B cell (primary cell): ENCODE data around the gene MYZAP. TPM values are rescaled to one million over a fixed set of nuclear protein-coding genes. Genes with fewer than 3 reads are reported as not detected.

Experiments used
- ATAC-seq: fragments of 200-7000 bp; cut with Tn5 transposase; one replicate; pipeline ENCODE4 v1.10.0; 2021; ENCODE audit warnings: low read depth, mild to moderate bottlenecking, moderate number of reproducible peaks, moderate library complexity
- CTCF ChIA-PET: fragments of 350-600 bp; sonication (Branson Sonifier 250); formaldehyde crosslinking; loops from one replicate; lab custom pipeline; 2021; ENCODE audit warnings: antibody characterized with exemption, inconsistent platforms; lab: Charles Lee
- POLR2A ChIA-PET: fragments of 350-600 bp; sonication (Branson Sonifier 250); formaldehyde crosslinking; loops from one replicate; lab custom pipeline; 2021; ENCODE audit warnings: antibody characterized with exemption; lab: Charles Lee
- DNase-seq: peaks from one replicate; pipeline ENCODE4 v3.0.0; 2013
- H2AFZ ChIP-seq: 2 replicates; pipeline ENCODE4 v1.6.1; 2012; ENCODE audit warnings: mild to moderate bottlenecking, low read depth, low read length; ENCODE audit not compliant: insufficient read depth, poor library complexity, severe bottlenecking
- H3K27ac ChIP-seq, 2 donors: 1 replicate in 1 of 2; 2 replicates in 1 of 2; pipeline ENCODE4 v1.5.1; 2012 to 2013; ENCODE audit warnings: low read length in 2 of 2, mild to moderate bottlenecking in 2 of 2, moderate library complexity in 1 of 2
- H3K27me3 ChIP-seq, 4 experiments: fragments of 200-600 bp in 1 of 4; sonication (generic) in 1 of 4; replicated peaks in 1 of 4; 1 replicate in 2 of 4; 2 replicates in 2 of 4; pipeline versions ENCODE4 v1.6.1 to v1.7.0; 2013 to 2016; ENCODE audit warnings: low read length in 3 of 4, mild to moderate bottlenecking in 2 of 4, mixed read lengths in 1 of 4, moderate library complexity in 1 of 4; ENCODE audit not compliant: insufficient read depth in 4 of 4, control insufficient read depth in 3 of 4; ENCODE audit errors: control extremely low read depth in 1 of 4
- H3K36me3 ChIP-seq, 2 experiments: replicated peaks in 1 of 2; 1 replicate in 1 of 2; 2 replicates in 1 of 2; pipeline versions ENCODE4 v1.6.1 to v1.7.1; 2013; ENCODE audit warnings: low read length in 1 of 2; ENCODE audit not compliant: insufficient read depth in 2 of 2, control insufficient read depth in 1 of 2; ENCODE audit errors: control extremely low read depth in 1 of 2, extremely low read depth in 1 of 2
- H3K4me1 ChIP-seq, 2 donors: fragments of 200-600 bp in 1 of 2; sonication (generic) in 1 of 2; 1 replicate in 1 of 2; 2 replicates in 1 of 2; pipeline versions ENCODE4 v1.5.1 to v1.6.1; 2013 to 2017; ENCODE audit warnings: low read length in 2 of 2; ENCODE audit not compliant: control insufficient read depth in 2 of 2, insufficient read depth in 2 of 2
- H3K4me2 ChIP-seq: replicated peaks from 2 replicates; pipeline ENCODE3; 2012; ENCODE audit warnings: mild to moderate bottlenecking, low read depth, low read length; ENCODE audit not compliant: poor library complexity, severe bottlenecking
- H3K4me3 ChIP-seq, 5 experiments: fragments of 200-600 bp in 1 of 5; sonication (generic) in 1 of 5; 1 replicate in 3 of 5; 2 replicates in 2 of 5; pipeline versions ENCODE4 v1.5.1 to v1.7.0; 2011 to 2016; ENCODE audit warnings: low read length in 4 of 5, mild to moderate bottlenecking in 4 of 5, low read depth in 2 of 5, control low read depth in 1 of 5, moderate library complexity in 1 of 5; ENCODE audit not compliant: insufficient read depth in 1 of 5; ENCODE audit errors: control extremely low read depth in 1 of 5, extremely low read depth in 1 of 5
- H3K79me2 ChIP-seq: fragments of 200-600 bp; sonication (generic); one replicate; pipeline ENCODE4 v1.6.0; 2016; ENCODE audit warnings: low read length; ENCODE audit not compliant: control insufficient read depth, insufficient read depth
- H3K9ac ChIP-seq: fragments of 200-600 bp; sonication (generic); 2 replicates; pipeline ENCODE4 v1.6.1; 2017; ENCODE audit warnings: mild to moderate bottlenecking, low read length, moderate library complexity
- H3K9me3 ChIP-seq, 3 donors: one replicate each; pipeline versions ENCODE4 v1.6.1 to v1.7.1; 2013; ENCODE audit warnings: low read length in 2 of 3; ENCODE audit not compliant: control insufficient read depth in 2 of 3, insufficient read depth in 1 of 3; ENCODE audit errors: control extremely low read depth in 1 of 3
- H4K20me1 ChIP-seq: 2 replicates; pipeline ENCODE4 v1.6.0; 2012; ENCODE audit warnings: mild to moderate bottlenecking, low read length; ENCODE audit not compliant: insufficient read depth, control insufficient read depth, poor library complexity, severe bottlenecking
- H3K27ac Mint-ChIP-seq: one replicate; pipeline ENCODE4 v1.8.0; 2021; ENCODE audit warnings: mixed read lengths
- H3K27me3 Mint-ChIP-seq: one replicate; pipeline ENCODE4 v1.8.0; 2021; ENCODE audit warnings: mixed read lengths
- H3K4me1 Mint-ChIP-seq: one replicate; pipeline ENCODE4 v1.8.0; 2021; ENCODE audit warnings: mixed read lengths
- H3K4me3 Mint-ChIP-seq: one replicate; pipeline ENCODE4 v1.8.0; 2021; ENCODE audit warnings: mixed read lengths
- H3K9me3 Mint-ChIP-seq: one replicate; pipeline ENCODE4 v1.8.0; 2022; ENCODE audit warnings: mixed read lengths; ENCODE audit not compliant: insufficient read depth
- CTCF ChIP-seq: fragments of 200-600 bp; IDR thresholded peaks from one replicate; pipeline ENCODE4 v1.8.0; 2022; ENCODE audit warnings: antibody characterized with exemption, mild to moderate bottlenecking
- EZH2 ChIP-seq: IDR thresholded peaks from 2 replicates; pipeline ENCODE4 v1.6.1; 2012; ENCODE audit warnings: borderline replicate concordance, low read depth, mild to moderate bottlenecking, moderate library complexity, low read length; ENCODE audit not compliant: insufficient read depth, poor library complexity, severe bottlenecking
- WGBS: methylation state at CpG from one replicate; pipeline ENCODE4 v1.1.5; 2013; ENCODE audit warnings: missing lambda C conversion rate; ENCODE audit not compliant: insufficient coverage; 5-methylcytosine and 5-hydroxymethylcytosine counted together
- intact Hi-C: fragments of 100-400 bp; cut with micrococcal nuclease; formaldehyde crosslinking; loops from one replicate; pipeline ENCODE4 v1.10.0; 2022
- polyA plus RNA-seq: library from polyadenylated mRNA; depleted of rRNA; stranded (reverse); fragments of >200 nt; gene quantifications from 2 replicates; pipeline ENCODE4 v1.2.3, GENCODE V29; 2012
- total RNA-seq, 2 donors: library from RNA; stranded (reverse); fragments of 120-200 nt in 1 of 2; gene quantifications; 1 replicate in 1 of 2; 2 replicates in 1 of 2; pipeline versions ENCODE4 v1.2.3 to v1.2.4, GENCODE V29; 2013 to 2022

Gene MYZAP
- total and polyA plus RNA-seq, 2 donors (not counting 1 experiment from before 2014, with no cell fraction given), result 1.0 to 2.8 TPM

GRCh38 chr15:57589754-57590153, 1.9 kb upstream of the MYZAP start:
- Histone ChIP-seq H4K20me1 (no peaks in the 10 kb centered on the region), H3K9me3 (peaks cover 0 to 3% (median 0%) of the 10 kb centered on the region in 3 donors), H3K36me3 (no peaks in the 10 kb centered on the region), H3K27ac (no peak overlapping the region), H3K27me3 (peaks cover 0 to 3% (median 0%) of the 10 kb centered on the region in 4 experiments), H3K9ac (no peak overlapping the region), H3K4me1 (peaks cover 62 to 67% of the 10 kb centered on the region in 2 donors), H3K4me3 (no peak overlapping the region), H2AFZ (no peak overlapping the region), H3K4me2 (no peak overlapping the region), H3K79me2 (no peaks in the 10 kb centered on the region)
- WGBS, result 100% methylated on average over 1 of the region's 2 CpGs
- no peak for ATAC-seq
- intact Hi-C loops, result loop anchor here (2.0 to 5.0 kb wide), 2 partner anchors 29 to 118 kb away; partner anchors contain the start of gene POLR2M
- CTCF ChIA-PET, result interaction anchor here (0.6 to 1.4 kb wide), 2 partner anchors 9 to 546 kb away, joined by 3 to 5 read pairs; no protein-coding TSS in a partner anchor
- Mint-ChIP-seq H3K4me3 (peak overlapping the region; percentile 14), H3K4me1 (peaks cover 63% of the 10 kb centered on the region), H3K9me3 (peaks cover 2% of the 10 kb centered on the region), H3K27me3 (peaks cover 10% of the 10 kb centered on the region), H3K27ac (no peak overlapping the region)
- POLR2A ChIA-PET, result no interaction called here
- no peak for TF ChIP-seq EZH2
- no peak for TF ChIP-seq CTCF
- no peak for DNase-seq

- Mint-ChIP-seq H3K27ac (peak overlapping the region; percentile 42), H3K27me3 (peaks cover 10% of the 10 kb centered on the region), H3K4me3 (peak overlapping the region; percentile 82), H3K9me3 (peaks cover 2% of the 10 kb centered on the region), H3K4me1 (peaks cover 53% of the 10 kb centered on the region)
- WGBS, result 21% methylated on average over 15 of the region's 18 CpGs
- Histone ChIP-seq H3K4me2 (peak overlapping the region; percentile 88), H4K20me1 (no peaks in the 10 kb centered on the region), H2AFZ (peak overlapping the region; percentile 81), H3K9me3 (no peaks in the 10 kb centered on the region), H3K4me1 (peaks cover 50 to 53% of the 10 kb centered on the region in 2 donors), H3K27me3 (peaks cover 0 to 3% (median 0%) of the 10 kb centered on the region in 4 experiments), H3K27ac (no peak overlapping the region), H3K4me3 (peak overlapping the region in 4 of 5 experiments; percentile 39 to 70 (median 60)), H3K36me3 (no peaks in the 10 kb centered on the region), H3K9ac (peak overlapping the region; percentile 69), H3K79me2 (no peaks in the 10 kb centered on the region)
- no peak for TF ChIP-seq CTCF
- no peak for TF ChIP-seq EZH2
- CTCF ChIA-PET, result interaction anchor here (1.0 to 1.5 kb wide), 4 partner anchors 18 to 49 kb away, joined by 3 to 11 read pairs (median 3); no protein-coding TSS in a partner anchor
- ATAC-seq (peak; percentile 4), DNase-seq (no peak)
- POLR2A ChIA-PET, result no interaction called here
- intact Hi-C loops, result loop anchor here (2.0 to 5.0 kb wide), 2 partner anchors 31 to 116 kb away; partner anchors contain the start of gene POLR2M
Measured at GRCh38 chr15:57591237-57591821, 375 bp upstream of the MYZAP start.
